ENCODE measurements around the gene CSRNP3. TPM values are rescaled to one million over a fixed set of nuclear protein-coding genes. Genes with fewer than 3 reads are reported as not detected.

CSRNP3 gene
- total RNA-seq, 2 donors from 2014 or later, result not detected

- H3K27me3 Mint-ChIP-seq, result peaks cover 0 to 7% of the 10 kb centered on the region in 2 donors
- no peak for ATAC-seq
Measured at GRCh38 chr2:165596788-165597187, 127.3 kb downstream of the CSRNP3 start.

DNA sequence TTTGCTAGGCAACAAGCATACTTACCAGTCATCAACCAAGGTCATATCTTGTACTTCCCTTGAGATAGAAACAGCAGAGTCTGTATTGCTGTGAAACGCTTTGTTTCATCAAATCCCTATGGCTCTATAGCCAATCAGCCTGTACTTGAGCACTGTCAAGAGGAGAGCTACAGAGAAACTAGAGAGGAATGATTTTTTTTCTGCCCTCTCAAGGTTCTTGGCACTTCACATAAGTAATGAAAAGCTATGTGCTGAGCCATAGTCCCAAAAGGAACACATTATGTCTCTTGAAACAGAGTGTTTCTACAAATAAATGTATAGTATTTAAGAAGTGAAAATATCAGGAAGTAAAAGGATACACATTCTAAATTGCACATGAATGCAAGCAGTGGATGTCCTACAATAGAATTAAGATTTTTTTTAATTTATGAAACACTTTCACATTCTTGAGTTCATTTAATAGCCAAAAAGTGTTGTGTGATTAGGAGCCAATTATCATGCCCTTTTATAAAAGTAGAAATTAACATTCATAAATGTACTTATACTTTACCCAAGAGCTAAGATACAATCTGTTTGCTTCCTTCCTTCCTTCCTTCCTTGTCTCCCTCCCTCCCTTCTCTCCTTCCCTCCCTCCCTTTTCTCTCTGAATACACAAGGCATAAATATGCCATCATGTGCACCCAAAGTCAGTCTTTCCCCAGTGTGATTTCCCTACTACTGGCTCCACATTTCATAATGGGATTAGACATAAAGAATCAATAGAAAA, 131.8 kb downstream of the CSRNP3 start:
- no peak for ATAC-seq
- Mint-ChIP-seq H3K4me1 (ENCODE audit: low read depth in 2 of 2) (no peaks in the 10 kb centered on the region), H3K4me3 (no peak overlapping the region), H3K27me3 (peaks cover 10 to 26% of the 10 kb centered on the region in 2 donors), H3K36me3 (no peaks in the 10 kb centered on the region), H3K27ac (no peak overlapping the region), H3K9me3 (no peaks in the 10 kb centered on the region)
- no peak for DNase-seq (ENCODE audit: low spot score)

More at GRCh38 chr2:165596788-165597187, 127.3 kb downstream of the CSRNP3 start:
- Mint-ChIP-seq H3K4me3 (no peak overlapping the region), H3K36me3 (no peaks in the 10 kb centered on the region), H3K4me1 (ENCODE audit: low read depth in 2 of 2) (no peaks in the 10 kb centered on the region), H3K27ac (no peak overlapping the region), H3K9me3 (no peaks in the 10 kb centered on the region)
- DNase-seq (ENCODE audit: low spot score), result no peak

DNA sequence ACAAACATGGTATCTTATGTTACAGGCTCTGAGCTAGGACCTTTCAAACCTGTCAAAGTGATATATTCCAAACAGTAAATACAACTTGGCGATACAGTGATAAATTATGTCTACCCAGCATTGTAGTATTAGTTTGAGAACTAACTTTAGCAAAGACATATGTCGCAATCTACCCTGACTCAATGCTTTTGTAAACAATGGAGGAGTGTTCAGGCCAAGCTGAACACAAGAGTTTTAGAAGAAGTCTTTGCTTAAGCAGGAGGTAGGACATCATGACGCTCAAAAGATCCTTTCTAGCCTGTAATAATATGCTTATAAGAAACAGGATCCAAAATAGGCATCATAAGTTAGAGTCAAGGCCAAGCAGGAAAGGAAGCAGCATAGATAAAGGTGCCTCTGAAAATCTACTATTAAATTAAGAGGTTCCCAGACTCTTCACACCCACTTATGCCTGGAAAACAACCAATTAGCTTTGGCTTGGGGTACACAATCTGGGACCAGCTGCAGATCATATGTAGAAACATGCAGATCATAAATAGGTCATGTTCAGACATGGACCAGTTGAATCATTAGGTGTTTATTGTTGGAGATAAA, 132.5 kb downstream of the CSRNP3 start:
- no peaks in the 10 kb centered on the region for H3K36me3 Mint-ChIP-seq
- H3K27me3 Mint-ChIP-seq, result peaks cover 10 to 26% of the 10 kb centered on the region in 2 donors
- H3K4me3 Mint-ChIP-seq, result no peak overlapping the region
- H3K4me1 Mint-ChIP-seq (ENCODE audit: low read depth in 2 of 2), result no peaks in the 10 kb centered on the region
- no peak overlapping the region for H3K27ac Mint-ChIP-seq
- no peak for DNase-seq (ENCODE audit: low spot score)
- ATAC-seq, result no peak
- H3K9me3 Mint-ChIP-seq, result no peaks in the 10 kb centered on the region

- H3K4me3 Mint-ChIP-seq, result no peak overlapping the region
- no peak for DNase-seq (ENCODE audit: low spot score)
- peaks cover 5 to 6% of the 10 kb centered on the region in 2 donors for H3K4me1 Mint-ChIP-seq (ENCODE audit: low read depth in 2 of 2)
- ATAC-seq, result no peak
- H3K9me3 Mint-ChIP-seq, result no peaks in the 10 kb centered on the region
- peaks cover 14 to 15% of the 10 kb centered on the region in 2 donors for H3K27me3 Mint-ChIP-seq
- no peak overlapping the region for H3K27ac Mint-ChIP-seq
- H3K36me3 Mint-ChIP-seq, result no peaks in the 10 kb centered on the region
Measured at GRCh38 chr2:165609672-165610071, 140.2 kb downstream of the CSRNP3 start.

DNA sequence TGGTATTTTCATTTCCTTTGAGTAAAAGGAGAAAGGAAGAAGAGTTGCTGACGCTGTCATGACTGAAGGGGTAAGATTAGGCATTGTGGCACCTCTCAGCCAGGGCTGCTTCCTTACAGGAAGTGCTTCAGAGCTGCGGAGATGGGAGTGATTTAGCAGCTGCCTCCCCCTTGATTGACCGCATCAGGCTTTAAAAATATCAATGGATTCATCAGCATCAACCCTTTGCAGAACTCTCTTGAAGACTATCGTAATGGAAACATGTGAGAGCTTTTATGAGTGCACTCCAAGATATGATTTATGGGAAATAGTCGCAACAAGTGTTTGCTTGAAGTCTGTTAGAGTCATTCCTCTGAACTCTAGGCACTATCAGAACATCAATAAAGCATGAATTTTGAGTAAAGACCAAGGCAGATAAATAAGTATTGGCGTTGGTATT, 141.1 kb downstream of the CSRNP3 start:
- Mint-ChIP-seq H3K4me3 (no peak overlapping the region), H3K27ac (no peak overlapping the region), H3K9me3 (no peaks in the 10 kb centered on the region), H3K27me3 (peaks cover 6 to 13% of the 10 kb centered on the region in 2 donors), H3K36me3 (no peaks in the 10 kb centered on the region), H3K4me1 (ENCODE audit: low read depth in 2 of 2) (peaks cover 5 to 6% of the 10 kb centered on the region in 2 donors)
- ATAC-seq (no peak), DNase-seq (ENCODE audit: low spot score) (no peak)

GRCh38 chr2:165617741-165618481, 148.4 kb downstream of the CSRNP3 start:
- ATAC-seq (peak in 1 of 2 donors; percentile 28), DNase-seq (ENCODE audit: low spot score) (no peak)
- Mint-ChIP-seq H3K4me3 (no peak overlapping the region), H3K4me1 (ENCODE audit: low read depth in 2 of 2) (no peaks in the 10 kb centered on the region), H3K36me3 (no peaks in the 10 kb centered on the region), H3K27ac (no peak overlapping the region), H3K27me3 (peaks cover 11 to 14% of the 10 kb centered on the region in 2 donors), H3K9me3 (peaks cover 4% of the 10 kb centered on the region)

DNA sequence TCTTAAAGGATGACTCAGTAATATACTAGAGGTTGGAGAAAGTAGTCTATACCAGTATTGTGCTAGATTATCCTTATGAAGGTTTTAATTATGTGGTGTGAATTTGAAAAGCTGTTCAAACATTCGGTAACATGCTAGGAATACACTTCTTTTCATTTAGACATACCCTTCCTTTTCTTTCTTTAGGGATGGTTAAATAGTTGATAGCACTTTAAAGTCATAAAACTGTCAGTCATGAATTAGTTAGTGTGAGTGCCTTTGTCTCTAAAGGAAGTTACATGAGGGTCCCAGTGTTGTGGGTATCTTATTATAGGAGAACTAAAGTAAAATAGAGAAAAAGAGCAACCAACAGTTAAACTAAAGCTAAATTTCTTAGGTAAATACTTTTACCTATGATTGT, 149.3 kb downstream of the CSRNP3 start:
- DNase-seq (ENCODE audit: low spot score), result no peak
- Mint-ChIP-seq H3K9me3 (peaks cover 4% of the 10 kb centered on the region), H3K27ac (no peak overlapping the region), H3K36me3 (no peaks in the 10 kb centered on the region), H3K27me3 (peaks cover 6 to 10% of the 10 kb centered on the region in 2 donors), H3K4me1 (ENCODE audit: low read depth in 2 of 2) (no peaks in the 10 kb centered on the region), H3K4me3 (no peak overlapping the region)
- ATAC-seq, result no peak

- H3K9me3 Mint-ChIP-seq, result peaks cover 4% of the 10 kb centered on the region
- no peaks in the 10 kb centered on the region for H3K36me3 Mint-ChIP-seq
- DNase-seq (ENCODE audit: low spot score), result no peak
- peaks cover 4 to 14% of the 10 kb centered on the region in 2 donors for H3K27me3 Mint-ChIP-seq
- no peaks in the 10 kb centered on the region for H3K4me1 Mint-ChIP-seq (ENCODE audit: low read depth in 2 of 2)
- H3K4me3 Mint-ChIP-seq, result no peak overlapping the region
- ATAC-seq, result no peak
- no peak overlapping the region for H3K27ac Mint-ChIP-seq
Measured at GRCh38 chr2:165621086-165621560, 151.6 kb downstream of the CSRNP3 start.

DNA sequence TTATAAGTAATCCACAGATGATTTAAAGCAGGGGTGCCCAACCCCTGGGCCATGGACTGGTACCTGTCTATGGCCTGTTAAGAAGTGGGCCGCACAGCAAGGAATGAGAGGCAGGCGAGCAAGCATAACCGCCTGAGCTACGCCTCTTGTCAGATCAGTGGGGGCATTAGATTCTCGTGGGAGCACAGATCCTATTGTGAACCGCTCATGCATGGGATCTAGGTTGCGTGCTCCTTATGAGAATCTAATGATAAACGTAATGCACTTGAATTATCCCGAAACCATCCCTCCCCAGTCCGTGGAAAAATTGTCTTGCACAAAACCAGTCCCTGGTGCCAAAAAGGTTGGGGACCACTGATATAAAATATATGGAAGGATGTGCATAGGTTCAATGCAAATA, 153.7 kb downstream of the CSRNP3 start:
- Mint-ChIP-seq H3K4me1 (ENCODE audit: low read depth in 2 of 2) (no peaks in the 10 kb centered on the region), H3K27me3 (peaks cover 0 to 13% of the 10 kb centered on the region in 2 donors), H3K4me3 (no peak overlapping the region), H3K27ac (no peak overlapping the region), H3K9me3 (no peaks in the 10 kb centered on the region), H3K36me3 (no peaks in the 10 kb centered on the region)
- ATAC-seq (no peak), DNase-seq (ENCODE audit: low spot score) (no peak)

DNA sequence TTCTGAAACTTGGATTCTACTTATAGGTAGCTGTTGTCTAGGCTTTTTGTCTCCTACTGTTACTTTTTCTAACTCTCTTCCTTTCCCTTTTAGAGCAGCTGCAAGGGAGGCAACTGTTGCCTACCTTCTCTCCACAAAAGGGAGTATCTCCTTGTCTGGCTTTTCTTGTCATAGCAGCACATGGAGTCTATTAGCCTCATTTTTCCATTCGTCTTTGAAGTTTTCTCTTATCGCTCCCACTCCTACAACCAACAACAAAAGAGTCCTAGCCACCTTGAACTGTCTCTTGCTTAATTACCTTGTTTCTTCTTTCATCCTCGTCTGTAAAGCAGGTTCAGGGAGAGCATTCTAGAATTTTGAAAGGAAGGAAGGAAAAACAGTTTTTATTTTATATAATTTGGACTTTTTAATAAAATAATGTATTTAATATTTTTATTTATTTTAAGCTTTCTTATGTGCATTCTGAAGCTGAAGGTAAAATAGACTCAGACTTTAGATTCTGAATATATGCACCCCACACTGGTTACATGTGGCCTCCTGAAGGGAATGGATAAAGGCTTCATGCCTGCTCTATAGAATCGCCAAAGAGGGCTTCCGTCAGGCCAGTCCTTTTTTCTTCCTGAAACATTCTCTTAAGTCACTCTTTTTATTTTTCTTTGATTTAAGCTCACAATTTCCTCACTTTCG, 154.4 kb downstream of the CSRNP3 start:
- no peaks in the 10 kb centered on the region for H3K4me1 Mint-ChIP-seq (ENCODE audit: low read depth in 2 of 2)
- no peak for DNase-seq (ENCODE audit: low spot score)
- ATAC-seq, result no peak
- H3K27ac Mint-ChIP-seq, result no peak overlapping the region
- H3K36me3 Mint-ChIP-seq, result no peaks in the 10 kb centered on the region
- H3K27me3 Mint-ChIP-seq, result peaks cover 0 to 11% of the 10 kb centered on the region in 2 donors
- no peak overlapping the region for H3K4me3 Mint-ChIP-seq
- H3K9me3 Mint-ChIP-seq, result no peaks in the 10 kb centered on the region

DNA sequence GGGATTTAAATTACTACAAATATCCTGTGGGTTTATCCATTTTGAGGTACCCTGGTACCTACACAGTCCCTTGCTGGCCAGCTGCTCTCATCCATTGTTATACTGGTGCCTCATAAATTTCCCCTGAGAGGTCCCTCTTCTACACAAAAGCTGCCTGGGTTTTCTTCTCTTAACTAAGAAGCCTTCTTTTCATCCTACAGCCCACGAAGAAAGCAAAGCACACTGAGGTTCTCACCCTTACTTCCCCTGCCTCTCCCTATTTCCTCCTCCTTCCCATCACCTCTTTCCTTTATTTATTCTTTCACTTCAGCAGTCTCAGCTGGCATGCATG, 154.9 kb downstream of the CSRNP3 start:
- no peaks in the 10 kb centered on the region for H3K9me3 Mint-ChIP-seq
- H3K4me3 Mint-ChIP-seq, result no peak overlapping the region
- no peak for DNase-seq (ENCODE audit: low spot score)
- H3K36me3 Mint-ChIP-seq, result no peaks in the 10 kb centered on the region
- H3K4me1 Mint-ChIP-seq (ENCODE audit: low read depth in 2 of 2), result no peaks in the 10 kb centered on the region
- no peak for ATAC-seq
- H3K27me3 Mint-ChIP-seq, result peaks cover 1 to 11% of the 10 kb centered on the region in 2 donors
- H3K27ac Mint-ChIP-seq, result no peak overlapping the region

- Mint-ChIP-seq H3K36me3 (no peaks in the 10 kb centered on the region), H3K9me3 (no peaks in the 10 kb centered on the region), H3K4me1 (ENCODE audit: low read depth in 2 of 2) (no peaks in the 10 kb centered on the region), H3K4me3 (no peak overlapping the region), H3K27me3 (peaks cover 13 to 15% of the 10 kb centered on the region in 2 donors), H3K27ac (no peak overlapping the region)
- ATAC-seq (no peak), DNase-seq (ENCODE audit: low spot score) (no peak)
Measured at GRCh38 chr2:165627470-165627869, 158.0 kb downstream of the CSRNP3 start.

GRCh38 chr2:165629776-165630175, 160.3 kb downstream of the CSRNP3 start:
- H3K4me1 Mint-ChIP-seq (ENCODE audit: low read depth in 2 of 2), result no peaks in the 10 kb centered on the region
- no peaks in the 10 kb centered on the region for H3K9me3 Mint-ChIP-seq
- H3K27me3 Mint-ChIP-seq, result peaks cover 5 to 15% of the 10 kb centered on the region in 2 donors
- no peak for ATAC-seq
- H3K36me3 Mint-ChIP-seq, result no peaks in the 10 kb centered on the region
- no peak overlapping the region for H3K4me3 Mint-ChIP-seq
- no peak overlapping the region for H3K27ac Mint-ChIP-seq
- no peak for DNase-seq (ENCODE audit: low spot score)

All from natural killer cell treated with Interleukin-12 subunit alpha and Interleukin-12 subunit beta and Interleukin-15 and Interleukin-18, amount 100 ng/mL, for 72 hours (primary cell).